Measurements from ENCODE around the gene EIF3B. TPM values are rescaled to one million over a fixed set of nuclear protein-coding genes. Genes with fewer than 3 reads are reported as not detected.
"Not testable (repeated sequence)": the region's sequence is repeated elsewhere in the genome, so short reads cannot be mapped to it uniquely, and the experiment has no call there.

The EIF3B gene
- total and polyA plus RNA-seq, 3 experiments from 2014 or later = 129 to 293 (median 284) TPM

GRCh38 chr7:2409745-2410414, 55.3 kb downstream of the EIF3B start:
- CTCF ChIA-PET = no interaction called here
- H3K9me3 Mint-ChIP-seq = peaks cover 0 to 3% (median 0%) of the 10 kb centered on the region in 5 donors

GRCh38 chr7:2411049-2411448, 56.4 kb downstream of the EIF3B start:
- peaks cover 0 to 3% (median 0%) of the 10 kb centered on the region in 5 donors for H3K9me3 Mint-ChIP-seq
- H3K4me3 Mint-ChIP-seq = peak overlapping the region in 1 of 7 donors; percentile 73
- no peaks in the 10 kb centered on the region for H3K27me3 ChIP-seq (ENCODE audit: insufficient read depth, low read length, poor library complexity, severe bottlenecking)
- ChIA-PET POLR2A (no interaction called here), CTCF (interaction anchor here (0.8 to 1.3 kb wide), 2 partner anchors 11 to 40 kb away, joined by 3 read pairs; no protein-coding TSS in a partner anchor)
- no peaks in the 10 kb centered on the region for H3K36me3 ChIP-seq (ENCODE audit: insufficient read depth, low read length)
- no peaks in the 10 kb centered on the region for H3K9me3 ChIP-seq (ENCODE audit: low read length)
- H3K4me3 ChIP-seq (ENCODE audit: low read length) = no peak overlapping the region
- peak overlapping the region in 5 of 8 donors; percentile 11 to 98 (median 75) for H3K27ac Mint-ChIP-seq
- H3K4me1 ChIP-seq (ENCODE audit: insufficient read depth, low read length) = peaks cover 44% of the 10 kb centered on the region
- DNase-seq = no peak
- H3K4me1 Mint-ChIP-seq = peaks cover 66 to 84% (median 79%) of the 10 kb centered on the region in 3 donors
- H3K27ac ChIP-seq (ENCODE audit: low read depth, low read length) = no peak overlapping the region
- H3K36me3 Mint-ChIP-seq = peaks cover 0 to 13% (median 7%) of the 10 kb centered on the region in 3 donors
- peaks cover 0 to 1% of the 10 kb centered on the region in 2 donors for H3K27me3 Mint-ChIP-seq

More at GRCh38 chr7:2409745-2410414, 55.3 kb downstream of the EIF3B start:
- Mint-ChIP-seq H3K4me3 (peak overlapping the region; percentile 55 to 77 (median 62)), H3K27ac (peak overlapping the region; percentile 82 to 98 (median 92)), H3K4me1 (peaks cover 74 to 89% (median 87%) of the 10 kb centered on the region in 3 donors), H3K36me3 (peaks cover 0 to 15% (median 7%) of the 10 kb centered on the region in 3 donors), H3K27me3 (peaks cover 0 to 1% of the 10 kb centered on the region in 2 donors)
- Histone ChIP-seq H3K4me3 (ENCODE audit: low read length) (no peak overlapping the region), H3K36me3 (ENCODE audit: insufficient read depth, low read length) (no peaks in the 10 kb centered on the region), H3K9me3 (ENCODE audit: low read length) (no peaks in the 10 kb centered on the region), H3K27ac (ENCODE audit: low read depth, low read length) (no peak overlapping the region), H3K27me3 (ENCODE audit: insufficient read depth, low read length, poor library complexity, severe bottlenecking) (no peaks in the 10 kb centered on the region), H3K4me1 (ENCODE audit: insufficient read depth, low read length) (peaks cover 55% of the 10 kb centered on the region)
- no peak for DNase-seq
- POLR2A ChIA-PET = no interaction called here

DNA sequence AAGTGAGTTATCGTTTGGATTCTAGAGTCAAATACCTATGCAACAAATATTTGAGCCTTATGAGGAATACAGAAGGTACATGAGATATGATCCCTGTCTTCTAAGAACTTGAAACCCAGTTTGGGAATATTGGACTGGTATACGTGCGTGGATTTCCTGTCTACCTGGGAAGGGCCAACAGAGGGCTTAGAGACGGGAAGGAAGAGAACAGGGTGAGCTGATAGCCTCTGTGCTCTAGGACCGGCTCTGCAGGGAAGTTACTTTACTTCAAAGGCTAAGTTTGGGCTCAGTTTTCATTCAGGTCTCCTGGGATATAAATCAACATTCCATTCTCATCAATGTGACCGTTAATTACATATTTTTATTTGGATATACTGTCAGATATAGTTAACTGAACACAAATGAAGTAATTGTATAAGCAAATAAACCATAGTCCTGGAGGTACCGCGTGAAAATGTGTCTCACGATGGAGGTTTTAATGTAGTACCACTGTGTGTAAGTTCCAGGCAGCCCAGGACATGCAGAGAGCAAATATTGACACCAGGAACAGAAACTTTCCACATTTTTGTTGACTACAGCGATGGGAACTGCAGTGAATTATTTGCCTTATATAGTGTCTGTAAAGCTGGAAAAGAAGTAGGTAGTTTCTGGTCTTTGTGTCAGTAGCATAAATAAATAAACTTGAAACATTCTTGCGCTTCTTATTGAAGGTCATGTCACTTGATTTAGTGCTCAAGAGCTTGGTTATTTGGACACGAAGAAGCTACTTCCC, 57.4 kb downstream of the EIF3B start:
- H3K27ac Mint-ChIP-seq = peak overlapping the region; percentile 65 to 98 (median 82)
- H3K4me3 Mint-ChIP-seq = peak overlapping the region in 4 of 7 donors; percentile 8 to 54 (median 32)
- H3K27me3 Mint-ChIP-seq = peaks cover 0 to 1% of the 10 kb centered on the region in 2 donors
- Histone ChIP-seq H3K27ac (ENCODE audit: low read depth, low read length) (no peak overlapping the region), H3K9me3 (ENCODE audit: low read length) (no peaks in the 10 kb centered on the region), H3K4me1 (ENCODE audit: insufficient read depth, low read length) (peaks cover 46% of the 10 kb centered on the region), H3K36me3 (ENCODE audit: insufficient read depth, low read length) (no peaks in the 10 kb centered on the region), H3K4me3 (ENCODE audit: low read length) (no peak overlapping the region), H3K27me3 (ENCODE audit: insufficient read depth, low read length, poor library complexity, severe bottlenecking) (no peaks in the 10 kb centered on the region)
- no peak for DNase-seq
- no peaks in the 10 kb centered on the region for H3K9me3 Mint-ChIP-seq
- peaks cover 0 to 17% (median 12%) of the 10 kb centered on the region in 3 donors for H3K36me3 Mint-ChIP-seq
- CTCF ChIA-PET = interaction anchor here (0.8 to 1.3 kb wide), 3 partner anchors 8 to 40 kb away, joined by 3 read pairs; no protein-coding TSS in a partner anchor
- POLR2A ChIA-PET = interaction anchor here (1.1 kb wide), 1 partner anchor 9 kb away, joined by 4 read pairs; the partner anchor contains the start of gene CHST12
- H3K4me1 Mint-ChIP-seq = peaks cover 68 to 85% (median 79%) of the 10 kb centered on the region in 3 donors

DNA sequence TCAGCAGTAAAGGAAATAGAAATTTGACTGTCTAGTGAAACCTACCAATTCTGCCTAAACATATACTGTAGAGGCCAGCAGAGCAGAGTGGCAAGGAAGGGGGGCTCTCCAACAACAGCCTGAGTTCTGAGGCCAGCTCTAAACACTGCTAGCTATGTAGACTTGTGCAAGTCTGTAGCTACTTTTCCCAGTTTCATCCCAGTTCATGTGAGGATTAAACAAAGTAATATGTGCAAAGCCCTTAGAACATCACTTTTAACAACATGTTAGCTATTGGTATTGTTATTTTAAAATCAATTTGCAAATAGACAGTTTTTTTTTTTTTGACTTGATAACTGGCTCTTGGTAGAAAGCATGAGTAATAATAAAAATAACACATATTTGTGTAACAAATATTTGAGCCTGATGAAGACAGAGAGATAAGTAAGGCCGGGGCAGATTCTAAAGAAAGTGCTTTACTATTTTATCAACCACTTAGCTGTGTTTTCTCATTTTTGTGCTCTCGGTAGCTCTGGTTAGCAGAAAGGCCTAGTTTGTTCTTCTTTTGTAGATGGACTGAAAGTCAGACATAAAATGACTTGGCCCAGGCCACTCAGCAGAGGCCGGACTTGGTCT, 58.1 kb downstream of the EIF3B start:
- DNase-seq = no peak
- peak overlapping the region in 6 of 7 donors; percentile 11 to 85 (median 50) for H3K4me3 Mint-ChIP-seq
- Histone ChIP-seq H3K36me3 (ENCODE audit: insufficient read depth, low read length) (no peaks in the 10 kb centered on the region), H3K27ac (ENCODE audit: low read depth, low read length) (no peak overlapping the region), H3K4me3 (ENCODE audit: low read length) (no peak overlapping the region), H3K27me3 (ENCODE audit: insufficient read depth, low read length, poor library complexity, severe bottlenecking) (no peaks in the 10 kb centered on the region), H3K9me3 (ENCODE audit: low read length) (no peaks in the 10 kb centered on the region), H3K4me1 (ENCODE audit: insufficient read depth, low read length) (peaks cover 51% of the 10 kb centered on the region)
- ChIA-PET CTCF (interaction anchor here (0.8 to 1.3 kb wide), 2 partner anchors 9 to 39 kb away, joined by 3 read pairs; no protein-coding TSS in a partner anchor), POLR2A (interaction anchor here (1.1 kb wide), 1 partner anchor 10 kb away, joined by 4 read pairs; the partner anchor contains the start of gene CHST12)
- peaks cover 0 to 1% of the 10 kb centered on the region in 2 donors for H3K27me3 Mint-ChIP-seq
- H3K4me1 Mint-ChIP-seq = peaks cover 71 to 88% (median 82%) of the 10 kb centered on the region in 3 donors
- no peaks in the 10 kb centered on the region for H3K9me3 Mint-ChIP-seq
- H3K36me3 Mint-ChIP-seq = peaks cover 0 to 17% (median 12%) of the 10 kb centered on the region in 3 donors
- peak overlapping the region; percentile 44 to 98 (median 82) for H3K27ac Mint-ChIP-seq

GRCh38 chr7:2416063-2416462, 61.4 kb downstream of the EIF3B start:
- DNase-seq = no peak
- Histone ChIP-seq H3K27ac (ENCODE audit: low read depth, low read length) (no peak overlapping the region), H3K9me3 (ENCODE audit: low read length) (no peaks in the 10 kb centered on the region), H3K4me3 (ENCODE audit: low read length) (no peak overlapping the region), H3K4me1 (ENCODE audit: insufficient read depth, low read length) (peaks cover 34% of the 10 kb centered on the region), H3K27me3 (ENCODE audit: insufficient read depth, low read length, poor library complexity, severe bottlenecking) (no peaks in the 10 kb centered on the region), H3K36me3 (ENCODE audit: insufficient read depth, low read length) (no peaks in the 10 kb centered on the region)
- ChIA-PET POLR2A (no interaction called here), CTCF (interaction anchor here (2.9 kb wide), 1 partner anchor 15 kb away, joined by 14 read pairs; no protein-coding TSS in a partner anchor)
- Mint-ChIP-seq H3K4me3 (peak overlapping the region in 2 of 7 donors; percentile 25 to 70), H3K36me3 (peaks cover 0 to 18% (median 7%) of the 10 kb centered on the region in 3 donors), H3K27ac (peak overlapping the region in 6 of 8 donors; percentile 43 to 95 (median 77)), H3K9me3 (no peaks in the 10 kb centered on the region), H3K27me3 (no peaks in the 10 kb centered on the region), H3K4me1 (peaks cover 59 to 77% (median 65%) of the 10 kb centered on the region in 3 donors)

GRCh38 chr7:2416650-2417049, 62.0 kb downstream of the EIF3B start:
- ChIA-PET POLR2A (no interaction called here), CTCF (interaction anchor here (2.9 kb wide), 1 partner anchor 14 kb away, joined by 14 read pairs; no protein-coding TSS in a partner anchor)
- no peak for DNase-seq
- Histone ChIP-seq H3K36me3 (ENCODE audit: insufficient read depth, low read length) (no peaks in the 10 kb centered on the region), H3K4me3 (ENCODE audit: low read length) (no peak overlapping the region), H3K4me1 (ENCODE audit: insufficient read depth, low read length) (peaks cover 33% of the 10 kb centered on the region), H3K27ac (ENCODE audit: low read depth, low read length) (no peak overlapping the region), H3K27me3 (ENCODE audit: insufficient read depth, low read length, poor library complexity, severe bottlenecking) (no peaks in the 10 kb centered on the region), H3K9me3 (ENCODE audit: low read length) (no peaks in the 10 kb centered on the region)
- no peaks in the 10 kb centered on the region for H3K9me3 Mint-ChIP-seq
- peak overlapping the region in 3 of 7 donors; percentile 25 to 34 (median 32) for H3K4me3 Mint-ChIP-seq
- no peaks in the 10 kb centered on the region for H3K27me3 Mint-ChIP-seq
- H3K4me1 Mint-ChIP-seq = peaks cover 58 to 73% (median 61%) of the 10 kb centered on the region in 3 donors
- H3K36me3 Mint-ChIP-seq = peaks cover 0 to 18% (median 7%) of the 10 kb centered on the region in 3 donors
- peak overlapping the region in 6 of 8 donors; percentile 20 to 95 (median 77) for H3K27ac Mint-ChIP-seq

DNA sequence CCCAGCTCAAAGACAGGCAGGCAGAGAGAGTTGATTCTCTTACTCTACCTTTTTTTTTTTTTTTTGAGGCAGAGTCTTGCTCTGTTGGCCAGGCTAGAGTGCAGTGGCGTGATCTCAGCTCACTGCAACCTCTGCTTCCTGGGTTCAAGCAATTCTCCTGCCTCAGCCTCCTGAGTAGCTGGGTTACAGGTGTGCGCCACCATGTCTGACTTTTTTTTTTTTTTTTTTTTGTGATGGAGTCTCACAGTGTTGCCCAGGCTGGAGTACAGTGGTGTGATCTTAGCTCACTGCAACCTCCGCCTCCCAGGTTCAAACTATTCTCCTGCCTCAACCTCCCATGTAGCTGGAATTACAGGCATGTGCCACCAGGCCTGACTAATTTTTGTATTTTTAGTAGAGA, 62.6 kb downstream of the EIF3B start:
- H3K9me3 Mint-ChIP-seq; H3K27me3 Mint-ChIP-seq; DNase-seq; H3K36me3 ChIP-seq (ENCODE audit: insufficient read depth, low read length); H3K27ac ChIP-seq (ENCODE audit: low read depth, low read length); H3K4me3 ChIP-seq (ENCODE audit: low read length); H3K27me3 ChIP-seq (ENCODE audit: insufficient read depth, low read length, poor library complexity, severe bottlenecking); H3K9me3 ChIP-seq (ENCODE audit: low read length): not testable (repeated sequence)
- ChIA-PET CTCF (interaction anchor here (0.6 to 2.9 kb wide), 2 partner anchors 13 kb away, joined by 3 to 14 read pairs; no protein-coding TSS in a partner anchor), POLR2A (interaction anchor here (2.6 kb wide), 1 partner anchor 11 kb away, joined by 20 read pairs; no protein-coding TSS in a partner anchor)
- Mint-ChIP-seq H3K4me1 (peaks cover 55 to 71% (median 60%) of the 10 kb centered on the region in 3 donors), H3K27ac (peak overlapping the region in 6 of 8 donors; percentile 47 to 97 (median 90)), H3K36me3 (peaks cover 0 to 21% (median 7%) of the 10 kb centered on the region in 3 donors), H3K4me3 (peak overlapping the region in 2 of 7 donors; percentile 84 to 90)
- H3K4me1 ChIP-seq (ENCODE audit: insufficient read depth, low read length) = peaks cover 28% of the 10 kb centered on the region
